Endothelial cell of umbilical vein (primary cell): ENCODE results near the gene TAS2R39. TPM values are rescaled to one million over a fixed set of nuclear protein-coding genes. Genes with fewer than 3 reads are reported as not detected.

ENCODE experiments used
- BruUV-seq: library from RNA; stranded (reverse); fragments of 400-500 nt; replicated peaks from 2 replicates; lab custom pipeline; 2021; lab: Mats Ljungman, UMichigan
- CTCF ChIA-PET: fragments of 300-600, 350-600 bp; sonication (Branson Sonifier 250); formaldehyde crosslinking; loops from one replicate; lab custom pipeline; 2021; ENCODE audit warnings: antibody characterized with exemption, inconsistent platforms; lab: Charles Lee
- POLR2A ChIA-PET: fragments of 300-600, 350-600 bp; sonication (Branson Sonifier 250); formaldehyde crosslinking; loops from one replicate; lab custom pipeline; 2021; ENCODE audit warnings: antibody characterized with exemption, inconsistent platforms; lab: Charles Lee
- DNase-seq: peaks from one replicate; pipeline ENCODE4 v3.0.0-alpha.2; 2011; ENCODE audit warnings: low read depth, low spot score
- FAIRE-seq: peaks from 2 replicates; lab custom pipeline; 2011; peaks lifted over from hg19 to GRCh38; lab: Jason Lieb, UNC
- H2AFZ ChIP-seq: 2 replicates; pipeline ENCODE4 v1.6.0; 2012; ENCODE audit warnings: low read depth, low read length, control low read depth, inconsistent platforms
- H3K27ac ChIP-seq: 2 replicates; pipeline ENCODE4 v1.5.1; 2011; ENCODE audit warnings: low read depth, mild to moderate bottlenecking, control low read depth, low read length, moderate library complexity; ENCODE audit not compliant: insufficient read depth
- H3K27me3 ChIP-seq, 2 experiments: 2 replicates each; pipeline versions ENCODE4 v1.6.0 to v1.6.1; 2011; ENCODE audit warnings: low read length in 2 of 2, mixed read lengths in 1 of 2; ENCODE audit not compliant: control insufficient read depth in 2 of 2, insufficient read depth in 2 of 2
- H3K36me3 ChIP-seq, 2 experiments: 2 replicates in 1 of 2; 3 replicates in 1 of 2; pipeline ENCODE4 v1.5.1; 2011; ENCODE audit warnings: low read length in 2 of 2, mild to moderate bottlenecking in 1 of 2, moderate library complexity in 1 of 2; ENCODE audit not compliant: control insufficient read depth in 2 of 2, insufficient read depth in 2 of 2; ENCODE audit errors: extremely low read depth in 1 of 2
- H3K4me1 ChIP-seq: 3 replicates; pipeline ENCODE4 v1.5.1; 2011; ENCODE audit warnings: mild to moderate bottlenecking, low read length; ENCODE audit not compliant: control insufficient read depth, insufficient read depth; ENCODE audit errors: extremely low read depth
- H3K4me2 ChIP-seq: 2 replicates; pipeline ENCODE4 v1.6.1; 2011; ENCODE audit warnings: low read length, control low read depth, mixed read lengths; ENCODE audit not compliant: insufficient read depth
- H3K4me3 ChIP-seq, 3 experiments: fragments of 200-600 bp in 1 of 3; sonication (generic), shearing (Covaris generic) in 1 of 3; replicated peaks in 1 of 3; 2 replicates each; pipeline ENCODE4 v1.5.1; 2011 to 2016; ENCODE audit warnings: control low read depth in 3 of 3, low read length in 3 of 3, mild to moderate bottlenecking in 2 of 3, inconsistent platforms in 1 of 3, low read depth in 1 of 3, moderate library complexity in 1 of 3; ENCODE audit not compliant: insufficient read depth in 1 of 3
- H3K79me2 ChIP-seq: 2 replicates; pipeline ENCODE4 v1.6.0; 2012; ENCODE audit warnings: low read length, inconsistent platforms; ENCODE audit not compliant: control insufficient read depth, insufficient read depth
- H3K9ac ChIP-seq: replicated peaks from 2 replicates; pipeline ENCODE3; 2011; ENCODE audit warnings: low read length, control low read depth; ENCODE audit not compliant: insufficient read depth; ENCODE audit errors: extremely low read depth
- H3K9me1 ChIP-seq: replicated peaks from 3 replicates; pipeline ENCODE4 v1.6.0; 2011; ENCODE audit warnings: mild to moderate bottlenecking, low read length; ENCODE audit not compliant: control insufficient read depth, insufficient read depth; ENCODE audit errors: extremely low read depth
- H3K9me3 ChIP-seq: replicated peaks from 2 replicates; pipeline ENCODE4 v1.5.1; 2012; ENCODE audit warnings: low read length, inconsistent platforms; ENCODE audit not compliant: control insufficient read depth, insufficient read depth
- H4K20me1 ChIP-seq: replicated peaks from 2 replicates; pipeline ENCODE3; 2011; ENCODE audit warnings: mild to moderate bottlenecking, low read length; ENCODE audit not compliant: control insufficient read depth, insufficient read depth; ENCODE audit errors: extremely low read depth
- EZH2 ChIP-seq: IDR thresholded peaks from 2 replicates; pipeline ENCODE4 v1.6.1; 2012; ENCODE audit warnings: borderline replicate concordance, low read depth, mild to moderate bottlenecking, moderate library complexity, low read length, inconsistent platforms; ENCODE audit not compliant: severe bottlenecking
- FOS ChIP-seq: IDR thresholded peaks from 2 replicates; pipeline ENCODE4 v1.6.1; 2011; ENCODE audit warnings: mild to moderate bottlenecking, low read length, moderate library complexity, borderline replicate concordance; ENCODE audit not compliant: insufficient read depth
- GATA2 ChIP-seq: IDR thresholded peaks from 2 replicates; pipeline ENCODE4 v1.7.0; 2011; ENCODE audit warnings: low read depth, mild to moderate bottlenecking, moderate library complexity, mixed read lengths, low read length; ENCODE audit not compliant: insufficient read length, insufficient read depth
- JUN ChIP-seq: IDR thresholded peaks from 2 replicates; pipeline ENCODE4 v1.6.1; 2011; ENCODE audit warnings: borderline replicate concordance, low read depth; ENCODE audit not compliant: insufficient read length, insufficient read depth
- POLR2A ChIP-seq: IDR thresholded peaks from 2 replicates; pipeline ENCODE4 v1.6.1; 2012; ENCODE audit warnings: low read depth, mild to moderate bottlenecking, control low read depth, low read length
- POLR2AphosphoS5 ChIP-seq: IDR thresholded peaks from 2 replicates; pipeline ENCODE4 v1.6.1; 2012; ENCODE audit warnings: low read depth, mild to moderate bottlenecking, control low read depth, low read length, moderate library complexity; ENCODE audit not compliant: insufficient read depth
- dilution Hi-C: fragments of 300-500 bp; cut with MboI; formaldehyde crosslinking; loops from one replicate; pipeline ENCODE4 v1.15.0; 2019; ENCODE audit warnings: low sequenced_read_pairs; ENCODE audit not compliant: extremely low pct_ligation_motif_present
- intact Hi-C: fragments of 100-400 bp; cut with micrococcal nuclease; formaldehyde crosslinking; loops from one replicate; pipeline ENCODE4 v1.10.0; 2022
- polyA plus RNA-seq, 4 experiments: library from polyadenylated mRNA; depleted of rRNA in 3 of 4; stranded (reverse) in 3 of 4; unstranded in 1 of 4; fragments of >200 nt; gene quantifications; 2 replicates each; pipeline versions ENCODE4 v1.2.1 to v1.2.3, GENCODE V29; 2011 to 2012; ENCODE audit warnings: missing spikeins in 1 of 4
- total RNA-seq: library from RNA; stranded (reverse); gene quantifications from 2 replicates; pipeline ENCODE4 v1.2.3, GENCODE V29; 2021
- TF ChIP-seq, protein P1 (sequence below), 2 donors: IDR thresholded peaks; 1 replicate in 1 of 2; 2 replicates in 1 of 2; pipeline ENCODE4 v1.5.1; 2011; ENCODE audit warnings: low read length in 2 of 2, mild to moderate bottlenecking in 2 of 2, moderate library complexity in 2 of 2, control low read depth in 1 of 2, inconsistent platforms in 1 of 2, low read depth in 1 of 2; ENCODE audit not compliant: insufficient read depth in 1 of 2; ENCODE audit errors: extremely low read depth in 1 of 2

The TAS2R39 gene
- total and polyA plus RNA-seq, 2 donors (not counting 3 experiments of a cell fraction or from before 2014, with no cell fraction given) = not detected

DNA sequence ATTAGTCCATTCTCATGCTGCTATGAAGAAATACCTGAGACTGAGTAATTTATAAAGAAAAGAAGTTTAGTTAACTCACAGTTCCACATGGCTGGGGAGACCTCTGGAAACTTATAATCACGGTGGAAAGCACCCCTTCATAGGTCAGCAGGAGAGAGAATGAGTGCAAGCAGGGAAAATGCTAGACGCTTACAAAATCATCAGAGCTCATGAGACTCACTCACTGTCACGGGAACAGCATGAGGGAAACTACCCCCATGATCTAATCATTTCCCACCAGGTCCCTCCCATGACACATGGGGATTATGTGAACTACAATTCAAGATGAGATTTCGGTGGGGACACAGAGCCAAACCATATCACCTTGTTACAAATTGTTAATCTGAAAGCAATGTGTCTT is 15.8 kb downstream of the TAS2R39 start:
- Histone ChIP-seq H3K9ac (no peak overlapping the region), H3K9me3 (no peaks in the 10 kb centered on the region), H3K36me3 (no peaks in the 10 kb centered on the region), H3K79me2 (no peaks in the 10 kb centered on the region), H3K4me3 (no peak overlapping the region), H3K4me1 (no peaks in the 10 kb centered on the region), H4K20me1 (no peaks in the 10 kb centered on the region), H3K27me3 (peaks cover 5 to 9% of the 10 kb centered on the region in 2 experiments), H3K27ac (no peak overlapping the region), H3K4me2 (no peak overlapping the region), H3K9me1 (no peaks in the 10 kb centered on the region), H2AFZ (no peak overlapping the region)
- intact Hi-C loops = no loop called here
- ChIA-PET POLR2A (no interaction called here), CTCF (no interaction called here)
- BruUV-seq = no TSS peak
- TF ChIP-seq EZH2 (no peak), POLR2A (no peak), JUN (no peak), POLR2AphosphoS5 (no peak), GATA2 (no peak), FOS (no peak)
- TF ChIP-seq, protein P1, sequence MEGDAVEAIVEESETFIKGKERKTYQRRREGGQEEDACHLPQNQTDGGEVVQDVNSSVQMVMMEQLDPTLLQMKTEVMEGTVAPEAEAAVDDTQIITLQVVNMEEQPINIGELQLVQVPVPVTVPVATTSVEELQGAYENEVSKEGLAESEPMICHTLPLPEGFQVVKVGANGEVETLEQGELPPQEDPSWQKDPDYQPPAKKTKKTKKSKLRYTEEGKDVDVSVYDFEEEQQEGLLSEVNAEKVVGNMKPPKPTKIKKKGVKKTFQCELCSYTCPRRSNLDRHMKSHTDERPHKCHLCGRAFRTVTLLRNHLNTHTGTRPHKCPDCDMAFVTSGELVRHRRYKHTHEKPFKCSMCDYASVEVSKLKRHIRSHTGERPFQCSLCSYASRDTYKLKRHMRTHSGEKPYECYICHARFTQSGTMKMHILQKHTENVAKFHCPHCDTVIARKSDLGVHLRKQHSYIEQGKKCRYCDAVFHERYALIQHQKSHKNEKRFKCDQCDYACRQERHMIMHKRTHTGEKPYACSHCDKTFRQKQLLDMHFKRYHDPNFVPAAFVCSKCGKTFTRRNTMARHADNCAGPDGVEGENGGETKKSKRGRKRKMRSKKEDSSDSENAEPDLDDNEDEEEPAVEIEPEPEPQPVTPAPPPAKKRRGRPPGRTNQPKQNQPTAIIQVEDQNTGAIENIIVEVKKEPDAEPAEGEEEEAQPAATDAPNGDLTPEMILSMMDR (IDR thresholded peaks at IDR 0.05; ENCODE audit: extremely low read depth in 1 of 2, insufficient read depth in 1 of 2, low read depth in 1 of 2, low read length in 2 of 2) = no peak
- dilution Hi-C loops = no loop called here
- DNase-seq (no peak), FAIRE-seq (no peak)
